Fibroblast of the aortic adventitia (primary cell): ENCODE results near the gene ETV6. TPM values are rescaled to one million over a fixed set of nuclear protein-coding genes. Genes with fewer than 3 reads are reported as not detected.
A peak's percentile ranks its signal among the peaks of the same experiment; 100 is the strongest.

Experiments
- DNase-seq: peaks from one replicate; pipeline ENCODE4 v3.0.0-alpha.2; 2010; ENCODE audit warnings: low read depth
- H3K4me3 ChIP-seq: 2 replicates; pipeline ENCODE4 v1.5.1; 2011; ENCODE audit warnings: low read depth, mild to moderate bottlenecking, control low read depth, low read length, moderate library complexity
- CTCF ChIP-seq: IDR thresholded peaks from 2 replicates; pipeline ENCODE4 v1.5.1; 2011; ENCODE audit warnings: mild to moderate bottlenecking, low read length, control low read depth, inconsistent platforms; ENCODE audit not compliant: insufficient read depth
- total RNA-seq: library from RNA; depleted of rRNA; stranded (reverse); fragments of >200 nt; gene quantifications from 2 replicates; pipeline ENCODE4 v1.2.3, GENCODE V29; 2012; ENCODE audit warnings: low replicate concordance

ETV6 gene
- total RNA-seq, 1 donor = 6.1 TPM

GRCh38 chr12:11729439-11730150 lies 80.1 kb downstream of the ETV6 start:
- TF ChIP-seq CTCF = no peak
- DNase-seq = no peak
- H3K4me3 ChIP-seq = no peak overlapping the region

GRCh38 chr12:11730299-11731041 lies 81.0 kb downstream of the ETV6 start:
- DNase-seq = no peak
- no peak overlapping the region for H3K4me3 ChIP-seq
- TF ChIP-seq CTCF = no peak

GRCh38 chr12:11731042-11731357 lies 81.5 kb downstream of the ETV6 start:
- no peak for TF ChIP-seq CTCF
- H3K4me3 ChIP-seq = no peak overlapping the region
- DNase-seq = no peak

- DNase-seq = peak; percentile 58
- no peak for TF ChIP-seq CTCF
- H3K4me3 ChIP-seq = no peak overlapping the region
These were observed 82.0 kb downstream of the ETV6 start for GRCh38 chr12:11731455-11731854.

- TF ChIP-seq CTCF = no peak
- no peak overlapping the region for H3K4me3 ChIP-seq
- no peak for DNase-seq
These were observed 82.5 kb downstream of the ETV6 start for GRCh38 chr12:11732023-11732422.

GRCh38 chr12:11732715-11733114 lies 83.2 kb downstream of the ETV6 start:
- no peak for DNase-seq
- H3K4me3 ChIP-seq = no peak overlapping the region
- TF ChIP-seq CTCF = no peak
